Transverse colon (tissue), 3 donors: Measurements from ENCODE around the gene TMEM175.

Experiments
- EP300 ChIP-seq: sonication (generic); formaldehyde crosslinking; IDR thresholded peaks from one replicate; pipeline ENCODE4 v1.6.1; 2017; ENCODE audit warnings: antibody characterized with exemption, low read depth
- POLR2A ChIP-seq: fragments of 450-650 bp; IDR thresholded peaks from one replicate; pipeline ENCODE4 v1.6.1; 2016; ENCODE audit warnings: antibody characterized with exemption, mild to moderate bottlenecking, moderate library complexity
- TF ChIP-seq, protein P1 (sequence below), 5 experiments: fragments of 200-600 bp in 3 of 5; fragments of 450-650 bp in 2 of 5; sonication (generic) in 3 of 5; IDR thresholded peaks; 1 replicate in 2 of 5; 2 replicates in 3 of 5; pipeline ENCODE4 v1.5.1; 2016 to 2017; ENCODE audit warnings: antibody characterized with exemption in 5 of 5, inconsistent platforms in 3 of 5, mild to moderate bottlenecking in 2 of 5, moderate library complexity in 1 of 5

- TF ChIP-seq, protein P1, sequence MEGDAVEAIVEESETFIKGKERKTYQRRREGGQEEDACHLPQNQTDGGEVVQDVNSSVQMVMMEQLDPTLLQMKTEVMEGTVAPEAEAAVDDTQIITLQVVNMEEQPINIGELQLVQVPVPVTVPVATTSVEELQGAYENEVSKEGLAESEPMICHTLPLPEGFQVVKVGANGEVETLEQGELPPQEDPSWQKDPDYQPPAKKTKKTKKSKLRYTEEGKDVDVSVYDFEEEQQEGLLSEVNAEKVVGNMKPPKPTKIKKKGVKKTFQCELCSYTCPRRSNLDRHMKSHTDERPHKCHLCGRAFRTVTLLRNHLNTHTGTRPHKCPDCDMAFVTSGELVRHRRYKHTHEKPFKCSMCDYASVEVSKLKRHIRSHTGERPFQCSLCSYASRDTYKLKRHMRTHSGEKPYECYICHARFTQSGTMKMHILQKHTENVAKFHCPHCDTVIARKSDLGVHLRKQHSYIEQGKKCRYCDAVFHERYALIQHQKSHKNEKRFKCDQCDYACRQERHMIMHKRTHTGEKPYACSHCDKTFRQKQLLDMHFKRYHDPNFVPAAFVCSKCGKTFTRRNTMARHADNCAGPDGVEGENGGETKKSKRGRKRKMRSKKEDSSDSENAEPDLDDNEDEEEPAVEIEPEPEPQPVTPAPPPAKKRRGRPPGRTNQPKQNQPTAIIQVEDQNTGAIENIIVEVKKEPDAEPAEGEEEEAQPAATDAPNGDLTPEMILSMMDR (IDR thresholded peaks at IDR 0.05): no peak
- TF ChIP-seq POLR2A (peak; percentile 95), EP300 (peak; percentile 66)
Measured at GRCh38 chr4:971666-972500, 39.6 kb downstream of the TMEM175 start.
